ENCODE results near the gene PRR12. TPM values are rescaled to one million over a fixed set of nuclear protein-coding genes. Genes with fewer than 3 reads are reported as not detected.

Gene PRR12
- total and polyA plus RNA-seq, 9 of the 15 experiments (the other 6 are each of a cell fraction or from before 2014, with no cell fraction given) = 0.01 to 21.1 (median 0.98) TPM

GRCh38 chr19:49567861-49568441 lies 23.0 kb upstream of the PRR12 start:
- Histone ChIP-seq H3K9me3 (replicated peaks; ENCODE audit: control insufficient read depth, insufficient read depth, low read depth, low read length) (no peaks in the 10 kb centered on the region), H2AFZ (ENCODE audit: low read depth, low read length) (no peak overlapping the region), H3K9ac (ENCODE audit: insufficient read depth in 1 of 2, low read depth in 2 of 2, low read length in 2 of 2) (no peak overlapping the region), H3K36me3 (ENCODE audit: control insufficient read depth, insufficient read depth, low read length) (peaks cover 16% of the 10 kb centered on the region), H3K27ac (ENCODE audit: extremely low read depth, low read depth, low read length) (0 out of 3 replicates have a peak overlapping the region, but pooled peaks have one; percentile 30), H4K20me1 (replicated peaks; ENCODE audit: control insufficient read depth, insufficient read depth, low read length) (peaks cover 3% of the 10 kb centered on the region; the same call in 1 of the 2 replicates), H3K4me3 (no peak overlapping the region), H3K4me1 (replicated peaks in 1 of 2; ENCODE audit: control insufficient read depth in 2 of 2, insufficient read depth in 2 of 2, low read length in 2 of 2) (peaks cover 17 to 21% of the 10 kb centered on the region in 2 experiments), H3K27me3 (ENCODE audit: control insufficient read depth in 2 of 2, insufficient read depth in 2 of 2, low read length in 2 of 2) (no peaks in the 10 kb centered on the region), H3K9me1 (ENCODE audit: control insufficient read depth, insufficient read depth, low read length) (peaks cover 3% of the 10 kb centered on the region), H3K4me2 (ENCODE audit: insufficient read depth, low read length) (no peak overlapping the region), H3K79me2 (ENCODE audit: control insufficient read depth, insufficient read depth, low read length) (peaks cover 53% of the 10 kb centered on the region)
- DNase-seq (ENCODE audit: extremely low read depth in 1 of 4, low spot score in 3 of 4) = peak in 3 of 4 experiments; percentile 28 to 50 (median 36)
- no peak for ATAC-seq
- CTCF ChIA-PET (ENCODE audit: low intra/inter-chr PET ratio) = interaction anchor here (0.6 kb wide), 1 partner anchor 184 kb away, joined by 3 read pairs; no protein-coding TSS in a partner anchor
- 49% methylated on average over 9 of the region's 9 CpGs for WGBS (ENCODE audit: insufficient coverage, low coverage, missing lambda C conversion rate)
- in situ Hi-C loops (cut with MboI) = loop anchor here (5.0 kb wide), 1 partner anchor 61 kb away; no protein-coding TSS in a partner anchor
- intact Hi-C loops (cut with micrococcal nuclease) = no loop called here
- BruUV-seq (replicated peaks) = no TSS peak
- POLR2A ChIA-PET = interaction anchor here (0.7 kb wide), 2 partner anchors 9 to 120 kb away, joined by 3 to 4 read pairs; no protein-coding TSS in a partner anchor
- no peak for FAIRE-seq
- TF ChIP-seq ZNF165 (CRISPR knock-in tag; IDR thresholded peaks at IDR 0.05; ENCODE audit: borderline replicate concordance) = no peak
- TF ChIP-seq POLR2G (IDR thresholded peaks at IDR 0.05; ENCODE audit: low read depth, low read length) = no peak
- no peak for TF ChIP-seq RERE (CRISPR knock-in tag; IDR thresholded peaks at IDR 0.05; ENCODE audit: borderline replicate concordance)
- TF ChIP-seq NUFIP1 (IDR thresholded peaks at IDR 0.05; ENCODE audit: partially characterized antibody) = no peak
- TF ChIP-seq ARID3B (CRISPR knock-in tag; IDR thresholded peaks at IDR 0.05; ENCODE audit: borderline replicate concordance) = no peak
- TF ChIP-seq ZNF431 (CRISPR knock-in tag; IDR thresholded peaks at IDR 0.05) = no peak
- TF ChIP-seq ARID3A (IDR thresholded peaks at IDR 0.05; ENCODE audit: borderline replicate concordance, low read depth, low read length) = no peak
- no peak for TF ChIP-seq BRF2 (IDR thresholded peaks at IDR 0.05; ENCODE audit: borderline replicate concordance, insufficient read depth, insufficient read length)
- no peak for TF ChIP-seq SIN3B (IDR thresholded peaks at IDR 0.05; ENCODE audit: low read depth)
- TF ChIP-seq ZNF175 (CRISPR knock-in tag; IDR thresholded peaks at IDR 0.05; ENCODE audit: low read depth) = no peak

Measured in K562 (cell line).